Measurements from ENCODE around the gene CYBA.

The CYBA gene

DNA sequence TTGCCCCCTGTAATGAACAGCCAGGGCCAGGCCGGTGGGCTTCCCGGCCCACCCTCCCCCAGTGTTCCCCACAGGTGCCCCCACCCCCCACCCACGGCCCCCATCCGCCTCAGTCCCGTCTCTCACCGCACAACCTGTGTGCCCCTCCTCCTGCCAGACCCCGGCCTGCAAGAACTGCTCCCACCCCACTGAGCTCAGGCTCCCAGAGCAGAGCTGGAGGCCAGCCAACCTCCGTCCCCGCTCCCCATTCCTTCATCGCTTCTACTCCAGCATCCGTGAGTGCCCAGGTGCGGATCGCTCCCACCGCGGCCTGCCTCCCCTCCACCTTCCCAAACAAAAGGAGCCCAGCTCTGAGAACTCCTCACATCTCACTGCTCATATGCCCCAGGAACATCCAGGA lies 7.9 kb upstream of the CYBA start:
- no peak overlapping the region for H3K27ac ChIP-seq
- TF ChIP-seq, protein P1, sequence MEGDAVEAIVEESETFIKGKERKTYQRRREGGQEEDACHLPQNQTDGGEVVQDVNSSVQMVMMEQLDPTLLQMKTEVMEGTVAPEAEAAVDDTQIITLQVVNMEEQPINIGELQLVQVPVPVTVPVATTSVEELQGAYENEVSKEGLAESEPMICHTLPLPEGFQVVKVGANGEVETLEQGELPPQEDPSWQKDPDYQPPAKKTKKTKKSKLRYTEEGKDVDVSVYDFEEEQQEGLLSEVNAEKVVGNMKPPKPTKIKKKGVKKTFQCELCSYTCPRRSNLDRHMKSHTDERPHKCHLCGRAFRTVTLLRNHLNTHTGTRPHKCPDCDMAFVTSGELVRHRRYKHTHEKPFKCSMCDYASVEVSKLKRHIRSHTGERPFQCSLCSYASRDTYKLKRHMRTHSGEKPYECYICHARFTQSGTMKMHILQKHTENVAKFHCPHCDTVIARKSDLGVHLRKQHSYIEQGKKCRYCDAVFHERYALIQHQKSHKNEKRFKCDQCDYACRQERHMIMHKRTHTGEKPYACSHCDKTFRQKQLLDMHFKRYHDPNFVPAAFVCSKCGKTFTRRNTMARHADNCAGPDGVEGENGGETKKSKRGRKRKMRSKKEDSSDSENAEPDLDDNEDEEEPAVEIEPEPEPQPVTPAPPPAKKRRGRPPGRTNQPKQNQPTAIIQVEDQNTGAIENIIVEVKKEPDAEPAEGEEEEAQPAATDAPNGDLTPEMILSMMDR (conservative IDR thresholded peaks at IDR 0.05) = no peak
- no peak for TF ChIP-seq ZFX (IDR thresholded peaks at IDR 0.05)

DNA sequence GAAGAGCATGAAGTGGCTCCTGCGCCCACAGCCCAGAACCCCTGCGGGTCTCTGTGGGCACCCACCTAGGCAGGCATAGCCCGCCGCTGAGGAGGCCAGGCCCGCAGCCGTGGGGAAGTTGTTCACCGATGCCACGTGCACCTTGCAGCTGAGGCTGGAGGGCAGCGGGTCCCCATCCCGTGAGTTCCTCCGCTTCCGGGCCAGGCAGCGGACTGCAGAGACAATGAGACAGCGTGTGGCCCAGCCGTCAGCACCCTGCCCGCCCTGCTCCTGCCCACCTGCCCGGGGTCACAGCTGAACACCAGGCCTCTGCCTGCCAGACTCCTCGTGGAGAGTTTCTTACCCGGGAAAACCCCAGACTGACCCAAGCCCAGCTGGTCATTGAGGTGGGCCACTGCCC lies 6.5 kb upstream of the CYBA start:
- no peak overlapping the region for H3K27ac ChIP-seq
- TF ChIP-seq, protein P1 (conservative IDR thresholded peaks at IDR 0.05) = no peak
- TF ChIP-seq ZFX (IDR thresholded peaks at IDR 0.05) = no peak

DNA sequence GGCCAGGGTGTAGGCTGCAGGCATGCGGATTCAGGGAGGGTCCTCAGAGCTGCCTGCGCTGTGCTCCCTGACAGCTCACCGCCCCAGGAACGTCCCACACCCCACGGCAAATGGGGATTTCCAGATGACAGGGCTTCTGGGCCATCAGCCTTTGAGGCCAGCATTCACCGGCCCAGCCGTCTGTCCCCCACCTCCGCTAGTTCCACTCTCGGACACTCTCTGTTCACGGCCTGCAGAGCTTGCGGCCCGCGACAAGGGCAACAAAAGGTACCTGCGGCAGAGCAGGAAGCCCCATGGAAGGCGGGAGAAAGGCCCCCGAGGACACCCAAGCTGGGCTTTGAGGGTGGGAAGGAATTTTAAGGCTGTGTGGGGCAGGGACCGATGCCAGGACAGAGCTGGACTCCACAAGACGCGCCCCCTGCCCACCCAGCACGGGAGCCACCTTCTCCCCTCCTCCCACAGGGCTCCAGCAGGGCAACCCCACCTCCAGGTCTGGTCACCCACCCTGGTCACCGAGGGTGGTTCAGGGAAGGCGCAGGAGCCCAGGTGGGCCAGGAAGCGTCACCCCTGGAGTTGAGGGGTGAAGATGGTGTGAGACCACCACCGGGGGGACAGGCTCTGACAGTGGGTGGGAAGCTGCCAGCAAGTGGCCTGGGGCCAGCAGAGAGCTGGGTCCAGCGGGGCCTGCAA lies 5.6 kb upstream of the CYBA start:
- no peak overlapping the region for H3K27ac ChIP-seq
- TF ChIP-seq ZFX (IDR thresholded peaks at IDR 0.05) = no peak
- TF ChIP-seq, protein P1 (conservative IDR thresholded peaks at IDR 0.05) = no peak

DNA sequence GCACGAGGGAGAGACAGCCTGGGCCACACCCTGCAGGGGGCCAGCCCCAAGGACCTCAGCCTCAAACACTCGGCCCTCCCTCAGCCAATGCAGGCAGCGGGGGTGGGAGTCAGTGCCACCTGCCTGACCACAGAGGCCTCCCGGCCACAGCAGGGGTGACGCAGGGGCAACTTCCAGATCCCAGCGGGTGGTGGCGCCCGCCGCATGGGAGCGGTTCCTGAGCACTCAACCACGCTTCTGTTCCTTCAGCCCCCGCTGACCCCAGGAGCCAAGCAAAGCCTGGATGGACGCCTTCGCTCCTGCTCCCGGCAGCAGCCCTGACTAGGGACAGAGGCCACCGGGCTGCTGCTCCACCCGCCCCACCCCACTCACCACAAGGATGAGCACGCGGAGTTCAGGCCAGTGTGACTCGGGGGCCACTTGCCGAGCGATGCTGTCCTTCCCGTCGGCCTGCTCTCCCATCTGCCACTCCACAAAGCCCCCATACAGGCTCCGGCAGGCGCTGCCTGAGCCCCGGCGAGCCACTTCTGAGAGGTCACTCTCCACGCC lies 5.0 kb upstream of the CYBA start:
- H3K27ac ChIP-seq = no peak overlapping the region
- TF ChIP-seq, protein P1 (conservative IDR thresholded peaks at IDR 0.05) = no peak
- TF ChIP-seq ZFX (IDR thresholded peaks at IDR 0.05) = no peak

DNA sequence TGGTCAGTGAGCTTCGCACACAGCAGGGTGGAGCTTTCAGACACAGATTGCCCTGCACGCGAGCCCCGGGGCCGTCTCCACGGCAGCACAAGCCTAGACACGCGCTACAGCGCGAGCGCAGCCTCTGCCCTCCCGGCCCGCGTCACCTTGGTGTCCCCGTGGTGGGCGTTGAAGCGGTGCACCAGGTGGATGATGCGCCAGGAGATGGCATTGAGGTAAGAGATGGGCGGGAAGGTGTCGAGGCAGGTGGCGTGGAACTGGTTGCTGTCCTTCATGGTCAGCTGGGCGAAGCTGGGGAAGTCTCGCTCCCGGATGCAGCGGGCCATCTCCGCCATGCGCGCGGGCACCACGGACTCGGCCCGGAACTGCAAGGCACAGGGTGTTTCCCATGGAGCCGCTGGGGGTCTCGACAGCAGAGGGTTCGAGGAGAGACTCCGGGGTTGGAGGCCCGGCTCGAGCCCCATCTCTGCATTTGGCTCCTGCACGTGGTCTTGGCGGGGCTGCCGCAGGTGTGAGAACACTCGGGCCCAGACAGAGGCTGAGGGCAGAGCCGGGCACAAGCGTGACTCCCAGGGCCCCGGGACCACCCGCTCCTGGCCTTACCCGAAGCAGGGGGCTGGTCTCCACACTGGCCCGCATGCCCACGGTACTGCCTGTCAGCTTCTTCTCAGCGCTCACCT lies 4.3 kb upstream of the CYBA start:
- no peak overlapping the region for H3K27ac ChIP-seq

DNA sequence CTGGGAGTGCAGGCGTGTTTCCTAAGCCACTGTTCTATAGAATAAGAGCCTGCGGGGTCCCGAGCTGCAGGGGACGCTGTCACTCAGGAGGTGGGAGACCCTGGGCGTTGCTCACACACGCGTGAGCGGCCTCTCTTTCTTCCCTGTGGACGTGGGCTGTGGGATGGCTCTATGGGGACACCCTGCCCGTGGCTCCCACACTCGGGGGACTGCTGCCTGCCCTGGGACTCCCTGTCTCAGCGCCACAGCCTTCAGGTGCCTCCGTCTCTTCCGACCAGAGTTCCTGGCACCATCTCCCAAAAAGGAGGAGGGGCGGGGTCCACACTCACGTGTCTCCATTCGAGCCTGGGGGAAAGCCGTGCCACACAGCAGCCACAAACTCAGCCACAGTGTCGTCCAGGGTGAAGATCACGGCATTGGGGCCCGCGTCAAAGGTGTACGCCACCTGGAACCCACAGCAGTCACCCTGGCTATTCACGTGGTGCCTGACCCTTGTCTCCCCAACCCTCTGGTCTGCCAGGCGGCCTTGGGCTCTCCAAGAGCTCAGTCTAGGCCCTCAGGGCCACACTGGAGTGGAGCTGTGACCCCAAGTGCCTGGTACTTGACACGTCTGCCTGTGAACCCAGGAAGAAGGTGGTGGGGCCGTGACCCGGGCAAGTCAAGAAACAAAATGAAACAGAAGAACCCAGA lies 3.7 kb upstream of the CYBA start:
- TF ChIP-seq, protein P1 (conservative IDR thresholded peaks at IDR 0.05) = no peak
- no peak for TF ChIP-seq ZFX (IDR thresholded peaks at IDR 0.05)
- H3K27ac ChIP-seq = no peak overlapping the region

More for the DNA sequence above, 4.3 kb upstream of the CYBA start:
- TF ChIP-seq ZFX (IDR thresholded peaks at IDR 0.05) = no peak
- TF ChIP-seq, protein P1 (conservative IDR thresholded peaks at IDR 0.05) = no peak

Data from C4-2B (cell line).